ENCODE measurements around the gene NCAPG2.

DNA sequence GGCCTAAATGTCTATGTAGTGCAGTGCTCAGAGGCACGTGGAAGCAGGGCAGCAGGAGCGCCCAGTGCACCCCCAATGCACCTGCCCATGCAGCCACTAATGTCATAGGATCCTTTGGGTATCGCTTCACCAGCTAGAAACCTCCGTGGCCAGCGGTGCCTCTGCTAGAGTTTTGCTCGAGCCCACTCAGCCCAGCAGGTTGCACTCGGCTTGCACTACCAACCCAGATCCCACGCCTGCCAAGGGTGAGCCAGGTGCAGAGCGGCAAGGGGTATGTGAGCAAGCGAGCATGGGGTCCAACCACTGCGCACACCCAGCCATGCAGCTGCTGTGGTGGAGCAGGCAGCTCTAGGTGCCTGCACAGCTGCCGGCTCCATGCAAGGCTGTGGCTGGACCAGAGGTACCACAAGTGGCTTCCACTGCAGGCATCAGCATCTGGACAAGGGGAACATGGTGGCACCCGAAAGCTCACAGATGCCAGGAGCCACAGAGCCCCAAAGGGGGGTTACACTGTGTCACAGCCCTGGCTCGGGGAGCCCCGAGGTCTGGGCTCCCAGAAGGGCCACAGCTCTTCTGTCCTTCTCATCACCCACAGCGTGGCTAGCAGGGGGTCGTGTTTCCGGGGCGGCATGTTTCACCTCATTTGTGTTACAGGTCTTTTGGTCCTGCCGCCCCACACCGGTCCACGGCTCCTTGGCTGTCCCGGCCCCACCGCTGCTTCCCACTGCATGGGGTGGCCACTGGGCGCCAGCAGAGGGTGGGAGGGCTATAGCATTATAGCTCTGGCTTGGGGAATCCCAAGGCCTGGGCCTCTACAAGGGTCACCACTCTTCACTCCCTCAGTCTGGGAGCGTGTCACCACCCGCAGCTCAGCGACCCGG, 2.3 kb upstream of the NCAPG2 start:
- TF ChIP-seq, protein P1, sequence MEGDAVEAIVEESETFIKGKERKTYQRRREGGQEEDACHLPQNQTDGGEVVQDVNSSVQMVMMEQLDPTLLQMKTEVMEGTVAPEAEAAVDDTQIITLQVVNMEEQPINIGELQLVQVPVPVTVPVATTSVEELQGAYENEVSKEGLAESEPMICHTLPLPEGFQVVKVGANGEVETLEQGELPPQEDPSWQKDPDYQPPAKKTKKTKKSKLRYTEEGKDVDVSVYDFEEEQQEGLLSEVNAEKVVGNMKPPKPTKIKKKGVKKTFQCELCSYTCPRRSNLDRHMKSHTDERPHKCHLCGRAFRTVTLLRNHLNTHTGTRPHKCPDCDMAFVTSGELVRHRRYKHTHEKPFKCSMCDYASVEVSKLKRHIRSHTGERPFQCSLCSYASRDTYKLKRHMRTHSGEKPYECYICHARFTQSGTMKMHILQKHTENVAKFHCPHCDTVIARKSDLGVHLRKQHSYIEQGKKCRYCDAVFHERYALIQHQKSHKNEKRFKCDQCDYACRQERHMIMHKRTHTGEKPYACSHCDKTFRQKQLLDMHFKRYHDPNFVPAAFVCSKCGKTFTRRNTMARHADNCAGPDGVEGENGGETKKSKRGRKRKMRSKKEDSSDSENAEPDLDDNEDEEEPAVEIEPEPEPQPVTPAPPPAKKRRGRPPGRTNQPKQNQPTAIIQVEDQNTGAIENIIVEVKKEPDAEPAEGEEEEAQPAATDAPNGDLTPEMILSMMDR (IDR thresholded peaks at IDR 0.05), result no peak
- no peak for TF ChIP-seq MYC (IDR thresholded peaks at IDR 0.05; ENCODE audit: borderline replicate concordance, low read length)
- TF ChIP-seq POLR2AphosphoS2 (conservative IDR thresholded peaks at IDR 0.05; ENCODE audit: low read length), result no peak
- TF ChIP-seq BHLHE40 (IDR thresholded peaks at IDR 0.05; ENCODE audit: low read depth, low read length), result no peak
- TF ChIP-seq JUNB (IDR thresholded peaks at IDR 0.05), result no peak
- TF ChIP-seq POLR2A (IDR thresholded peaks at IDR 0.05; ENCODE audit: low read length), result no peak
- TF ChIP-seq, protein P2, sequence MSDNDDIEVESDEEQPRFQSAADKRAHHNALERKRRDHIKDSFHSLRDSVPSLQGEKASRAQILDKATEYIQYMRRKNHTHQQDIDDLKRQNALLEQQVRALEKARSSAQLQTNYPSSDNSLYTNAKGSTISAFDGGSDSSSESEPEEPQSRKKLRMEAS (IDR thresholded peaks at IDR 0.05), result no peak
- TF ChIP-seq HOXB13 (CRISPR knock-in tag; IDR thresholded peaks at IDR 0.05; ENCODE audit: low read depth), result no peak
- TF ChIP-seq CHD2 (IDR thresholded peaks at IDR 0.05; ENCODE audit: low read length, partially characterized antibody), result no peak
- TF ChIP-seq EHMT2 (IDR thresholded peaks at IDR 0.05; ENCODE audit: low read depth), result no peak
- no peak for TF ChIP-seq EP300 (IDR thresholded peaks at IDR 0.05)
- TF ChIP-seq SMC3 (IDR thresholded peaks at IDR 0.05), result no peak
- TF ChIP-seq, protein P3, sequence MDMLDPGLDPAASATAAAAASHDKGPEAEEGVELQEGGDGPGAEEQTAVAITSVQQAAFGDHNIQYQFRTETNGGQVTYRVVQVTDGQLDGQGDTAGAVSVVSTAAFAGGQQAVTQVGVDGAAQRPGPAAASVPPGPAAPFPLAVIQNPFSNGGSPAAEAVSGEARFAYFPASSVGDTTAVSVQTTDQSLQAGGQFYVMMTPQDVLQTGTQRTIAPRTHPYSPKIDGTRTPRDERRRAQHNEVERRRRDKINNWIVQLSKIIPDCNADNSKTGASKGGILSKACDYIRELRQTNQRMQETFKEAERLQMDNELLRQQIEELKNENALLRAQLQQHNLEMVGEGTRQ (IDR thresholded peaks at IDR 0.05), result no peak
